Erythroblast (primary cell): Measurements from ENCODE around the gene DCLRE1B.

Experiments
- GATA1 ChIP-seq: IDR thresholded peaks from 2 replicates; pipeline ENCODE4 v1.6.1; 2011; ENCODE audit warnings: low read depth, mild to moderate bottlenecking, control low read depth, low read length, moderate library complexity
- POLR2A ChIP-seq: IDR thresholded peaks from 2 replicates; pipeline ENCODE4 v1.6.1; 2011; ENCODE audit warnings: mild to moderate bottlenecking, low read length

DNA sequence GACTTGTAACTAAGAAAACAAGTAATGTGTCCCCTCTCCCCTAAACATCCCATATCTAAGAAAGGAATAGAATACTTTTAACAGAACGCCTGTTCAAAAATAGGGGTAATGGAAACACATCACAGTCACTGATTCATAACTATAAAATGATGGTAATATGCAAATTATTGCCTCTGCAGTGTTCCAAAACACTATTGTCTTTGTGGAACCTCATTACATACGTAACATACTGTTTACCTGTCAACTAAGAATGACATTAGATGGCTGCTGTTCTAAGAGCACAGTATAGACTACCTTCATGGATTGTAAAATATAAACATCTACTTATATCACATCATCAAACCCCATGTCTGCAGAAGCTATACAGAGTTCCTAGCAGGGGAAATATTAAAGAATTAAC lies 14.3 kb upstream of the DCLRE1B start:
- TF ChIP-seq POLR2A (no peak), GATA1 (no peak)
